Hepatocyte (in vitro differentiated cells): ENCODE results near the gene HS3ST5.

Source experiments
- EZH2 ChIP-seq: fragments of 200-600 bp; sonication (generic); IDR thresholded peaks from 2 replicates; pipeline ENCODE4 v1.6.1; 2016; ENCODE audit warnings: antibody characterized with exemption, mild to moderate bottlenecking, borderline replicate concordance
- EZH2phosphoT487 ChIP-seq: fragments of 200-600 bp; sonication (generic); IDR thresholded peaks from one replicate; pipeline ENCODE4 v1.6.1; 2018; ENCODE audit warnings: antibody characterized with exemption, mild to moderate bottlenecking, low read depth, moderate library complexity; ENCODE audit not compliant: unreplicated experiment, severe bottlenecking
- TF ChIP-seq, protein P1 (sequence below): fragments of 200-600 bp; sonication (generic); IDR thresholded peaks from 2 replicates; pipeline ENCODE4 v1.5.1; 2016; ENCODE audit warnings: antibody characterized with exemption, mild to moderate bottlenecking; ENCODE audit not compliant: poor library complexity

DNA sequence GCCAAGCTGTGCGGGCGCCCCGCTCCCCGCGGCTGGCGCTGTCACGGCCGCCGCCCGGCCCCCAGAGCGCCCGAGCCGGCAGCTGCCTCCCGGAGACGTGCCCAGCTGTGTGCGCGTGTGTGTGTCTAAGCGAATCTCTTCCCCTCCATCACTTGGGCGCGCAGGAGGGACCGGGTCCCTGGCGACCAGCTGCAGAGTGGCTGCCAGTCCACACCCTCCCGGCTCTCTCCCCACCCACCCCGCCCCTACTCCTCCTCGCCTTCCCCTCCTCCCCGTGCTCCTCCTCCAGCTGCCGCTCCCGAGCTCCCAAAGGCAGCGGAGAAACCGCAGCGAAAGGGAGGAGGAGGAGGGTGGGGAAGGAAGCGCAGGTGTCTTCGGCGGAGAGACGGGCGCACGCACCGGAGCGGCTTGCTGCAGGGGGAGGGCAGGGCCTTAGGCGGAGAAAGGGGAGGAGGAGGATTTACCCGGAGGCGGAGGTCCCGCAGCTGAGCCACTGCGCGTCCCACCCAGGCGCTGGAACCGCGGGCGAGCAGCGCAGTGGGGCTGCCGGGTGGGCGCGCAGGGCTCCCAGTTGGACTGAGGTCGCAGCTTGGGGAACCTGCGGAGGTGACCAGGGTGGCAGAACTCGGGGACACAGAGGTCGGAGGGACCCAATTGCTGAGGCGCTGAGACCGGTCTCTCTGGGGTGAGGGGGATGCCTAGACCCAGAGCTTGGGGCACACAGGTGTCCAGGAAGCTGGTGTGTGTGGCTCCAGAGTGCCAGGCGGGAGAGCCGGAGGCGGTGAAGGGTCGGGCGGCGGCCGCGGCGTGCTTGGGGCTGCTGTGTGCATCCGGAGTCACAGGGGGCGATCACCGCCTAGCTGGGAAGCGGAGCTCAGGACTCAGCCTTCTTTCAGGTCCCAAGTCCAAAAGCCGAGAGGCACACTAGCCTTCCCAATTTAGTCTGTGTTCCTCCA lies at the start of gene HS3ST5:
- TF ChIP-seq, protein P1, sequence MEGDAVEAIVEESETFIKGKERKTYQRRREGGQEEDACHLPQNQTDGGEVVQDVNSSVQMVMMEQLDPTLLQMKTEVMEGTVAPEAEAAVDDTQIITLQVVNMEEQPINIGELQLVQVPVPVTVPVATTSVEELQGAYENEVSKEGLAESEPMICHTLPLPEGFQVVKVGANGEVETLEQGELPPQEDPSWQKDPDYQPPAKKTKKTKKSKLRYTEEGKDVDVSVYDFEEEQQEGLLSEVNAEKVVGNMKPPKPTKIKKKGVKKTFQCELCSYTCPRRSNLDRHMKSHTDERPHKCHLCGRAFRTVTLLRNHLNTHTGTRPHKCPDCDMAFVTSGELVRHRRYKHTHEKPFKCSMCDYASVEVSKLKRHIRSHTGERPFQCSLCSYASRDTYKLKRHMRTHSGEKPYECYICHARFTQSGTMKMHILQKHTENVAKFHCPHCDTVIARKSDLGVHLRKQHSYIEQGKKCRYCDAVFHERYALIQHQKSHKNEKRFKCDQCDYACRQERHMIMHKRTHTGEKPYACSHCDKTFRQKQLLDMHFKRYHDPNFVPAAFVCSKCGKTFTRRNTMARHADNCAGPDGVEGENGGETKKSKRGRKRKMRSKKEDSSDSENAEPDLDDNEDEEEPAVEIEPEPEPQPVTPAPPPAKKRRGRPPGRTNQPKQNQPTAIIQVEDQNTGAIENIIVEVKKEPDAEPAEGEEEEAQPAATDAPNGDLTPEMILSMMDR: peak; percentile 62
- TF ChIP-seq EZH2 (no peak), EZH2phosphoT487 (no peak)
